ENCODE data around the gene LMTK2. TPM values are rescaled to one million over a fixed set of nuclear protein-coding genes. Genes with fewer than 3 reads are reported as not detected.

The LMTK2 gene
- total RNA-seq, 1 experiment from 2014 or later = 17.8 TPM

GRCh38 chr7:98232799-98233198 is 126.1 kb downstream of the LMTK2 start:
- ChIA-PET POLR2A (no interaction called here), CTCF (no interaction called here), RAD21 (ENCODE audit: low non-redundant PET in 1 of 2, low total read pairs in 2 of 2, uncharacterized antibody in 2 of 2, unreplicated experiment in 2 of 2) (no interaction called here)
- Histone ChIP-seq H3K79me2 (ENCODE audit: insufficient read depth, low read length) (no peaks in the 10 kb centered on the region), H3K36me3 (ENCODE audit: control insufficient read depth in 1 of 2, insufficient read depth in 2 of 2, low read length in 2 of 2) (no peaks in the 10 kb centered on the region), H3K9ac (ENCODE audit: low read length) (no peak overlapping the region), H3K4me3 (replicated peaks in 1 of 2; ENCODE audit: low read depth in 1 of 2, low read length in 2 of 2) (no peak overlapping the region), H3K4me1 (ENCODE audit: control insufficient read depth in 1 of 2, insufficient read depth in 2 of 2, low read length in 2 of 2) (no peaks in the 10 kb centered on the region), H3K9me3 (ENCODE audit: control insufficient read depth in 1 of 2, insufficient read depth in 1 of 2, low read depth in 1 of 2, low read length in 2 of 2) (no peaks in the 10 kb centered on the region), H3K9me2 (ENCODE audit: insufficient read depth) (no peaks in the 10 kb centered on the region), H3K4me2 (ENCODE audit: low read length) (no peak overlapping the region), H4K20me1 (ENCODE audit: insufficient read depth) (no peaks in the 10 kb centered on the region), H2AFZ (ENCODE audit: low read depth, low read length, poor library complexity, severe bottlenecking) (no peak overlapping the region), H3K27me3 (ENCODE audit: insufficient read depth, low read length) (no peaks in the 10 kb centered on the region), H3K27ac (ENCODE audit: low read depth, low read length) (no peak overlapping the region)
- ATAC-seq = no peak
- DNase-seq (ENCODE audit: low read depth, low spot score) = no peak
- TF ChIP-seq, protein P1, sequence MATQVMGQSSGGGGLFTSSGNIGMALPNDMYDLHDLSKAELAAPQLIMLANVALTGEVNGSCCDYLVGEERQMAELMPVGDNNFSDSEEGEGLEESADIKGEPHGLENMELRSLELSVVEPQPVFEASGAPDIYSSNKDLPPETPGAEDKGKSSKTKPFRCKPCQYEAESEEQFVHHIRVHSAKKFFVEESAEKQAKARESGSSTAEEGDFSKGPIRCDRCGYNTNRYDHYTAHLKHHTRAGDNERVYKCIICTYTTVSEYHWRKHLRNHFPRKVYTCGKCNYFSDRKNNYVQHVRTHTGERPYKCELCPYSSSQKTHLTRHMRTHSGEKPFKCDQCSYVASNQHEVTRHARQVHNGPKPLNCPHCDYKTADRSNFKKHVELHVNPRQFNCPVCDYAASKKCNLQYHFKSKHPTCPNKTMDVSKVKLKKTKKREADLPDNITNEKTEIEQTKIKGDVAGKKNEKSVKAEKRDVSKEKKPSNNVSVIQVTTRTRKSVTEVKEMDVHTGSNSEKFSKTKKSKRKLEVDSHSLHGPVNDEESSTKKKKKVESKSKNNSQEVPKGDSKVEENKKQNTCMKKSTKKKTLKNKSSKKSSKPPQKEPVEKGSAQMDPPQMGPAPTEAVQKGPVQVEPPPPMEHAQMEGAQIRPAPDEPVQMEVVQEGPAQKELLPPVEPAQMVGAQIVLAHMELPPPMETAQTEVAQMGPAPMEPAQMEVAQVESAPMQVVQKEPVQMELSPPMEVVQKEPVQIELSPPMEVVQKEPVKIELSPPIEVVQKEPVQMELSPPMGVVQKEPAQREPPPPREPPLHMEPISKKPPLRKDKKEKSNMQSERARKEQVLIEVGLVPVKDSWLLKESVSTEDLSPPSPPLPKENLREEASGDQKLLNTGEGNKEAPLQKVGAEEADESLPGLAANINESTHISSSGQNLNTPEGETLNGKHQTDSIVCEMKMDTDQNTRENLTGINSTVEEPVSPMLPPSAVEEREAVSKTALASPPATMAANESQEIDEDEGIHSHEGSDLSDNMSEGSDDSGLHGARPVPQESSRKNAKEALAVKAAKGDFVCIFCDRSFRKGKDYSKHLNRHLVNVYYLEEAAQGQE (IDR thresholded peaks at IDR 0.05; ENCODE audit: low read depth) = no peak
- TF ChIP-seq, protein P2, sequence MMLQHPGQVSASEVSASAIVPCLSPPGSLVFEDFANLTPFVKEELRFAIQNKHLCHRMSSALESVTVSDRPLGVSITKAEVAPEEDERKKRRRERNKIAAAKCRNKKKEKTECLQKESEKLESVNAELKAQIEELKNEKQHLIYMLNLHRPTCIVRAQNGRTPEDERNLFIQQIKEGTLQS (IDR thresholded peaks at IDR 0.05) = no peak
- TF ChIP-seq CEBPB (IDR thresholded peaks at IDR 0.05; ENCODE audit: low read depth) (no peak), EGR1 (IDR thresholded peaks at IDR 0.05; ENCODE audit: low read depth) (no peak), POLR2A (IDR thresholded peaks at IDR 0.05; ENCODE audit: borderline replicate concordance, extremely low read depth, insufficient read depth, insufficient read length) (no peak), EZH2phosphoT487 (IDR thresholded peaks at IDR 0.05; ENCODE audit: borderline replicate concordance) (no peak), YY1 (IDR thresholded peaks at IDR 0.05; ENCODE audit: extremely low read depth, insufficient replicate concordance, low read depth, low read length) (no peak), SIN3A (IDR thresholded peaks at IDR 0.05; ENCODE audit: low read depth) (no peak), TCF7L2 (IDR thresholded peaks at IDR 0.05; ENCODE audit: borderline replicate concordance, extremely low read depth, insufficient read depth, insufficient read length) (no peak)
- intact Hi-C loops (cut with micrococcal nuclease) = no loop called here
- no TSS peak for BruUV-seq (replicated peaks)

Measured in HCT116 (cell line).